Fibroblast of lung (primary cell): Measurements from ENCODE around the gene IMMP2L. TPM values are rescaled to one million over a fixed set of nuclear protein-coding genes. Genes with fewer than 3 reads are reported as not detected.

Experiments
- DNase-seq, 2 donors: peaks; one replicate each; pipeline versions ENCODE4 v3.0.0 to v3.0.0-alpha.2; 2010; ENCODE audit warnings: low read depth in 2 of 2
- H2AFZ ChIP-seq: 2 replicates; pipeline ENCODE4 v1.5.1; 2012; ENCODE audit warnings: low read length, control low read depth, inconsistent platforms
- H3K27ac ChIP-seq: 2 replicates; pipeline ENCODE4 v1.5.1; 2011; ENCODE audit warnings: low read length, control low read depth; ENCODE audit not compliant: insufficient read depth
- H3K27me3 ChIP-seq: 2 replicates; pipeline ENCODE4 v1.5.1; 2011; ENCODE audit warnings: mild to moderate bottlenecking, low read length; ENCODE audit not compliant: control insufficient read depth, insufficient read depth
- H3K36me3 ChIP-seq: 2 replicates; pipeline ENCODE4 v1.5.1; 2011; ENCODE audit warnings: low read length; ENCODE audit not compliant: control insufficient read depth, insufficient read depth
- H3K4me1 ChIP-seq: 2 replicates; pipeline ENCODE4 v1.5.1; 2011; ENCODE audit warnings: low read length; ENCODE audit not compliant: control insufficient read depth, insufficient read depth; ENCODE audit errors: extremely low read depth
- H3K4me2 ChIP-seq: 2 replicates; pipeline ENCODE4 v1.5.1; 2011; ENCODE audit warnings: low read length, control low read depth; ENCODE audit not compliant: insufficient read depth; ENCODE audit errors: extremely low read depth
- H3K4me3 ChIP-seq, 4 experiments: fragments of 200-600 bp in 1 of 4; sonication (generic) in 1 of 4; replicated peaks in 1 of 4; 2 replicates each; pipeline ENCODE4 v1.5.1; 2011 to 2016; ENCODE audit warnings: low read length in 4 of 4, low read depth in 3 of 4, mild to moderate bottlenecking in 3 of 4, control low read depth in 2 of 4, inconsistent platforms in 1 of 4, mixed read lengths in 1 of 4; ENCODE audit not compliant: insufficient read depth in 1 of 4; ENCODE audit errors: control extremely low read depth in 1 of 4
- H3K79me2 ChIP-seq: 2 replicates; pipeline ENCODE4 v1.5.1; 2012; ENCODE audit warnings: mild to moderate bottlenecking, low read length, inconsistent platforms; ENCODE audit not compliant: control insufficient read depth, insufficient read depth
- H3K9ac ChIP-seq: 2 replicates; pipeline ENCODE4 v1.5.1; 2011; ENCODE audit warnings: mild to moderate bottlenecking, low read length, control low read depth; ENCODE audit not compliant: insufficient read depth
- H3K9me3 ChIP-seq: 2 replicates; pipeline ENCODE4 v1.5.1; 2012; ENCODE audit warnings: low read depth, low read length; ENCODE audit not compliant: control insufficient read depth, insufficient read depth
- H4K20me1 ChIP-seq: 2 replicates; pipeline ENCODE4 v1.5.1; 2011; ENCODE audit warnings: low read length; ENCODE audit not compliant: control insufficient read depth, insufficient read depth; ENCODE audit errors: extremely low read depth
- CTCF ChIP-seq, 2 donors: IDR thresholded peaks in 1 of 2; conservative IDR thresholded peaks in 1 of 2; 1 replicate in 1 of 2; 2 replicates in 1 of 2; pipeline ENCODE4 v1.5.1; 2011 to 2012; ENCODE audit warnings: low read length in 2 of 2, control low read depth in 1 of 2, inconsistent platforms in 1 of 2, low read depth in 1 of 2, mild to moderate bottlenecking in 1 of 2
- EZH2 ChIP-seq: IDR thresholded peaks from 2 replicates; pipeline ENCODE4 v1.5.1; 2012; ENCODE audit warnings: low read length, control low read depth, mild to moderate bottlenecking; ENCODE audit errors: missing control alignments
- polyA plus RNA-seq, 2 donors: library from polyadenylated mRNA; depleted of rRNA in 1 of 2; stranded (reverse) in 1 of 2; unstranded in 1 of 2; fragments of >200 nt; gene quantifications; 2 replicates each; pipeline ENCODE4 v1.2.1, GENCODE V29; 2011 to 2012; ENCODE audit warnings: missing spikeins in 1 of 2
- total RNA-seq: library from RNA; depleted of rRNA; stranded (reverse); fragments of >200 nt; gene quantifications from 2 replicates; pipeline ENCODE4 v1.2.1, GENCODE V29; 2014

Gene IMMP2L
- total and polyA plus RNA-seq, 2 donors (not counting 1 experiment from before 2014, with no cell fraction given), result 6.9 to 14.4 TPM

DNA sequence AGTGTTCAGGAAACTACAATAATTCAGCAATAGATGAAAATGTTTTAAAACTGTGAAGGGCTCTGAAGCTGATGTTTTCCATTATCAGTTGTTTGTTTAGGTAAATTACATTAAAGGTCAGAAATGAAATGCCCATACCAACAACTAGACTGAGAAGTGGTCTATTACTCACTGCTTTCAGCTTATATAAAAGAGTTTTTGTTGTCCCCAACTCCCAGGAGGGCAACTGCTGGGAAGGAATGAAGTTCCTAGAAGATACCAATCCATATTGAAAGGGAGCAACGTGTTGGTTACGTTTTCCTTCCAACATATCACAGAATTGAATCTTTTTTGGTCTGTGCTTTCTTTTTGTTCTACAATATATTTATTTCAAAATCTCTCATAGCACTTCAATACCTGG lies 802.0 kb downstream of the IMMP2L start:
- H3K4me1 ChIP-seq, result no peaks in the 10 kb centered on the region
- H3K27me3 ChIP-seq, result no peaks in the 10 kb centered on the region
- H3K9me3 ChIP-seq, result no peaks in the 10 kb centered on the region
- H4K20me1 ChIP-seq, result no peaks in the 10 kb centered on the region
- H3K9ac ChIP-seq, result no peak overlapping the region
- H3K4me3 ChIP-seq, result no peak overlapping the region
- TF ChIP-seq EZH2 (no peak), CTCF (conservative IDR thresholded peaks at IDR 0.05 in 1 of 2, IDR thresholded peaks at IDR 0.05 in 1 of 2; ENCODE audit: low read depth in 1 of 2, low read length in 2 of 2) (no peak)
- H3K27ac ChIP-seq, result no peak overlapping the region
- no peaks in the 10 kb centered on the region for H3K36me3 ChIP-seq
- no peak for DNase-seq
- H2AFZ ChIP-seq, result no peak overlapping the region
- no peaks in the 10 kb centered on the region for H3K79me2 ChIP-seq
- H3K4me2 ChIP-seq, result no peak overlapping the region

- Histone ChIP-seq H2AFZ (no peak overlapping the region), H3K27me3 (no peaks in the 10 kb centered on the region), H4K20me1 (no peaks in the 10 kb centered on the region), H3K36me3 (no peaks in the 10 kb centered on the region), H3K79me2 (no peaks in the 10 kb centered on the region), H3K4me1 (no peaks in the 10 kb centered on the region), H3K27ac (no peak overlapping the region), H3K4me2 (no peak overlapping the region), H3K4me3 (no peak overlapping the region), H3K9ac (no peak overlapping the region), H3K9me3 (no peaks in the 10 kb centered on the region)
- DNase-seq, result no peak
- no peak for TF ChIP-seq CTCF (conservative IDR thresholded peaks at IDR 0.05 in 1 of 2, IDR thresholded peaks at IDR 0.05 in 1 of 2; ENCODE audit: low read depth in 1 of 2, low read length in 2 of 2)
- no peak for TF ChIP-seq EZH2
Observed at GRCh38 chr7:110759069-110759468, 803.2 kb downstream of the IMMP2L start.

GRCh38 chr7:110754649-110755048 lies 807.6 kb downstream of the IMMP2L start:
- Histone ChIP-seq H3K4me1 (no peaks in the 10 kb centered on the region), H3K9me3 (no peaks in the 10 kb centered on the region)
- TF ChIP-seq CTCF (conservative IDR thresholded peaks at IDR 0.05 in 1 of 2, IDR thresholded peaks at IDR 0.05 in 1 of 2; ENCODE audit: low read depth in 1 of 2, low read length in 2 of 2) (no peak), EZH2 (no peak)

More at GRCh38 chr7:110754649-110755048, 807.6 kb downstream of the IMMP2L start:
- no peak for DNase-seq
- H3K9ac ChIP-seq, result no peak overlapping the region
- no peaks in the 10 kb centered on the region for H3K27me3 ChIP-seq
- H4K20me1 ChIP-seq, result no peaks in the 10 kb centered on the region
- no peaks in the 10 kb centered on the region for H3K36me3 ChIP-seq
- H2AFZ ChIP-seq, result no peak overlapping the region
- no peak overlapping the region for H3K27ac ChIP-seq
- H3K4me2 ChIP-seq, result no peak overlapping the region
- no peak overlapping the region for H3K4me3 ChIP-seq
- no peaks in the 10 kb centered on the region for H3K79me2 ChIP-seq
